ENCODE measurements around the gene SMAD9. TPM values are rescaled to one million over a fixed set of nuclear protein-coding genes. Genes with fewer than 3 reads are reported as not detected.
A peak's percentile ranks its signal among the peaks of the same experiment; 100 is the strongest.

The SMAD9 gene
- 3.2 and 5.0 TPM in 2 replicates for total RNA-seq

GRCh38 chr13:36919833-36920615, at the start of gene SMAD9:
Gene SMAD9 (minus strand): TSS chr13:36920238. CDS start chr13:36879689, 40,549 bp downstream.
- peak; percentile 20 for DNase-seq (ENCODE audit: low read depth, low spot score)

GRCh38 chr13:36966404-36966803, 46.4 kb upstream of the SMAD9 start:
- DNase-seq (ENCODE audit: low read depth, low spot score): no peak

- DNase-seq (ENCODE audit: low read depth, low spot score): peak; percentile 82
These were observed 45.7 kb upstream of the SMAD9 start for GRCh38 chr13:36965767-36966166.

- DNase-seq (ENCODE audit: low read depth, low spot score): no peak
These were observed 39.5 kb upstream of the SMAD9 start for GRCh38 chr13:36959456-36960116.

GRCh38 chr13:36954542-36954941, 34.5 kb upstream of the SMAD9 start:
- no peak for DNase-seq (ENCODE audit: low read depth, low spot score)

- DNase-seq (ENCODE audit: low read depth, low spot score): no peak
These were observed 30.9 kb upstream of the SMAD9 start for GRCh38 chr13:36950920-36951319.

- no peak for DNase-seq (ENCODE audit: low read depth, low spot score)
These were observed 30.3 kb upstream of the SMAD9 start for GRCh38 chr13:36950330-36950729.

GRCh38 chr13:36945078-36945477, 25.0 kb upstream of the SMAD9 start:
- no peak for DNase-seq (ENCODE audit: low read depth, low spot score)

- no peak for DNase-seq (ENCODE audit: low read depth, low spot score)
These were observed 5.6 kb upstream of the SMAD9 start for GRCh38 chr13:36925603-36926002.

- no peak for DNase-seq (ENCODE audit: low read depth, low spot score)
These were observed 4.0 kb upstream of the SMAD9 start for GRCh38 chr13:36924001-36924400.

- DNase-seq (ENCODE audit: low read depth, low spot score): no peak
These were observed 1.7 kb upstream of the SMAD9 start for GRCh38 chr13:36921631-36922301.

- no peak for DNase-seq (ENCODE audit: low read depth, low spot score)
These were observed 663 bp upstream of the SMAD9 start for GRCh38 chr13:36920616-36921185.

GRCh38 chr13:36919171-36919832, 736 bp downstream of the SMAD9 start:
- no peak for DNase-seq (ENCODE audit: low read depth, low spot score)

- no peak for DNase-seq (ENCODE audit: low read depth, low spot score)
These were observed 1.5 kb downstream of the SMAD9 start for GRCh38 chr13:36918246-36919131.

GRCh38 chr13:36917311-36917710, 2.7 kb downstream of the SMAD9 start:
- DNase-seq (ENCODE audit: low read depth, low spot score): no peak

GRCh38 chr13:36915896-36916640, 4.0 kb downstream of the SMAD9 start:
- DNase-seq (ENCODE audit: low read depth, low spot score): no peak

- DNase-seq (ENCODE audit: low read depth, low spot score): no peak
These were observed 4.9 kb downstream of the SMAD9 start for GRCh38 chr13:36915106-36915505.

- DNase-seq (ENCODE audit: low read depth, low spot score): no peak
These were observed 5.4 kb downstream of the SMAD9 start for GRCh38 chr13:36914648-36915047.

- DNase-seq (ENCODE audit: low read depth, low spot score): no peak
These were observed 6.6 kb downstream of the SMAD9 start for GRCh38 chr13:36913463-36913862.

GRCh38 chr13:36912973-36913372, 7.1 kb downstream of the SMAD9 start:
- no peak for DNase-seq (ENCODE audit: low read depth, low spot score)
